Left hindlimb (tissue), 1 donor: Measurements from ENCODE around the gene LMF1.
A peak's percentile ranks its signal among the peaks of the same experiment; 100 is the strongest.

Source experiments
- DNase-seq: peaks from one replicate; pipeline ENCODE4 v3.0.0-alpha.2; 2018

Gene LMF1

DNA sequence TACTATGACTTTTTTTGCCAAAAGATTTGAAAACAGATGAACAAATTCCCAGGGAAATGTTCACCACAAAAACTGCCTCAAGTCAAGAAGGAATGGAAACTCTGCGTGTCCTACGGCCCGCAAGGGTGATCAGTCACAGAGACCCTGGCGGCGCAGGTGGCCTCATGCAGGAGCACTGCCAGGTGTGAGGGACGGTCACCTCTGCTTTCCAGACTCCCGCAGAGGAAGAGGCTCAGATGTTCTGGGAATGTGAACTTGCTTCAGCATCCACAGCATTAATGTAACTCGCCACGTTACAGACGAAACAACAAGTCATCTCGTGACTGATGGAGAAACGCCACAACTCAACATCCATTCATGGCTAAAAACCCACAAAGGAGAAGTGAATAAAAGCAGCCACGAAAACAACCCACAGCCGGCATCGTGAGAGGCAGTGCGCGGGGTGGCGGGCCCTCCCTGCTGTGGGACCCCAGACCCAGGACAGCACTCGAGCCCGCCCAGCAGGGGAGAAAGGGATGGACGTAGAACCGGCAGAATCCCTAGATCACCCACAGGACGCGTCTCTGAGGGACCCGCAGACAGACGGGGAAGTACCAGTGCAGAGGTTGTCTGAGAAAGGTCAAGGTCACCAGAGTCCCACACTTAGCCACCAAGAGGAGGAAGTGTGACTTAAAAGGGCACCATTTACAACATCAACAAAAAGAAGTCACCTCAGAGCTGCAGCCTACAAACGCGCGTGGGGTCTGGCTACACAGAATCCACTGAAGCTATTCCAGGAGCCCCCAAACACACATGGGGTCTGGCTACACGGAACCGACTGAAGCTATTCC, 93.3 kb downstream of the LMF1 start:
- DNase-seq = peak; percentile 13

- peak; percentile 25 for DNase-seq
Measured at GRCh38 chr16:876523-877241, 94.1 kb downstream of the LMF1 start.

DNA sequence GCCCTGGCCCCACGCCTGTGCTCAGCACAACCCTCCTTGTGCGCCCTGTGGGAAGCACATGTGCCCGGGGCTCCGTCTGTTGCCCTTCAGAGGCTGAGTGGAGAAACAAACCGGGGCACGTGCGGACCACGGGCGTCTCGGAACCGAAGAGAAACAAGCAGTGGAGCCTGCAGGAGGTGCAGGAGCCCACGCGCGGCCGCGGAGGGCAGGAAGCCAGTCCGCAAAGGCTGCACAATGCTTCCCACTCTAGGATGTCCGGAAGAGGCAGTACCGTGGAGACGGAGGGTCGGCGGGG, 94.8 kb downstream of the LMF1 start:
- peak; percentile 14 for DNase-seq

DNA sequence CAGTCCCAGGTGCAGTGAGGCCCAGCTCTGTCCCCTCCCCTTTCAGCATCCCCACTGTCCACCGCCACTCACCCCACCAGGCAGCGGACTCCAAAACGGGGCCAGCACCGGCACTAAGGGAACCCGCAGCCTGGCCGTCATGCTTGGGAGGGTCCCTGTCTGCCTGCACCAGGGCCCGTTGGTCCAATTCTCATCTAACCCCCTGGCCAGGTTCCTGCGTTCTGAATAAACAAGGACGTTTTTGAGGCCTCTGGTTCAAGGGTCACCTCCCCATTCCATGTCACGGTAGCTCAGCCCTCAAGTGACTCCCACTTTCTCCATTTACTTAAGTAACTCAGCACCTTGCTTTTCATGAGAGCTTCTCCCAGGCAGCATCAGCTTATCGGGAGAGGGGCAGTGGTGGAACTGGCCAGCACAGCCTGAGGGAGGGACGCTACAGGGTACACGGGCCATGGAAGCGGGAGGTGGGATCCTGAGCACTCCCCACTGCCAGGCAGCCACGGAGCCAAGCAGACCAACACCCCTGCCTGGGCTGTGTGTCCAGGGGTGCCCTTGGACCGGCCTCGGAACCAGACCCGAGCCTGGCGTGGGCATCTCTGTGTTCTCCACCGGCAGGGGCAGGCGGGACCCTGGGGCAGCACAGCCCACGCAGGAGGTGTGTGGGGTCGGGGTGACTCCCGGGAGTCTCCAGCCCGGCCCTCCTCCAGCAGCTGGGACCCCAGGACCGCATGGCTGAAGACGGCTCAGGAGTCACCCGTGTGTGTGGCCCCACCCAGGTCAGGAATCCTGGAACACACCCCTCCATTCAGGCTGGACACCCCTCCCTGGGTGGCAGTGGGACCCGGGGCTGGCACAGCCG, 95.4 kb downstream of the LMF1 start:
- DNase-seq = peak; percentile 18

DNA sequence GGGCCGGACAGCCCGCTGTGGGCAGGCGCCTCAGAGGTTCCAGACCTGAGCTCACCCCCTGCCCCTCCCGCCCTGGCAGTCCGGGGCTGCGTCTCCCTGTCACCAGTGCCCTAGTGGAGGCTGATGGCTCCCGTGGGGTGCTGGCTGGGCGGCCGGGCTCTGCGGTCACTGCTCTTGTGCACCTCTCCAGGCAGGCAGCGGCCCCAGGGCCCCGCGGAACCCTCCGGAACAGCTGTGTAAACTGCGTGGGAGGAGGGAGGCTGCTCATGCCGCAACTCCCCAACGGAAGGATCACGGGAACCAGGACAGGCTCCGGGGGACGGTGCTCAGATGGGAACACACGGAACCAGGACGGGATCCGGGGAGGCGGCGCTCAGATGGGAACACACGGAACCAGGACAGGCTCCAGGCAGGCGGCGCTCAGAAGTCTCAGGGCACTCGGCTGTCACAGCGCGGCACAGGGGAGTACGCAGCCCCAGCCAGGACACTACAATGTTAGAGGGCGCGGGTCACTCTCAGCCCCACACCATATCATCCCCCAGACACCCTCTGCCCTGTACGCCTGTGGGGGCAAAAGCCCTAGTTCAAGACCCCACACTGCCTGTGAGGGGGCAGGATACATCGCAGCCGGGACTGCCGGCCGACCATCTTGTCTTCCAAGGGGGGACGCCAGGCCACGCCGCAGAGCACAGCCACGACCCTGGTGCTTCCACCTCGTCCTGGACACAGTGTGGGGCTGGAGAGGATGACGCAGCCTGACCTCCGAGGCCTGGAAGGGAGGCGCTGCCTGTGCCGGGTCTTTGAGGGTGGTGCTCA, 96.2 kb downstream of the LMF1 start:
- DNase-seq = peak; percentile 11

DNA sequence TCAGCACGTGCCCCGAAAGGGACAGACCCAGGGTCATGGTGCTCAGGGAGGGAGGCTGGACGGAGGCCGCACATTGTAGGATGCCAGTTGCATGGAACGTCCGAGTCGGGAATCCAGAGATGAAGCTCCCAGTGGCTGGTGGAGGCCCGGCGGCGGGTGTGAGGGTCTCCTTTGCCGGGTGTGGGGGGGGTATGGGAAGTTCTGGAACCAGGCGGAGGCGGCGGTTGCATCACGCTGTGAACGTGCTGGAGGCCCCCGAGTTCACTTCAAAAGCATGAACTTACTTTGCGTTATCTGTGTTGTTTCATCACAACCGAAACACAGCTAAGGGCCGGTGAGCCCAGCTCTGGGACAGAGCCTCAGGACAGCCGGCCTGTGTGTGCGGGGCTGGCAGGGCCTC, 96.9 kb downstream of the LMF1 start:
- no peak for DNase-seq

GRCh38 chr16:873243-873661, 97.5 kb downstream of the LMF1 start:
- peak; percentile 29 for DNase-seq

- DNase-seq = peak; percentile 24
Measured at GRCh38 chr16:872436-873242, 98.1 kb downstream of the LMF1 start.

- DNase-seq = peak; percentile 26
Measured at GRCh38 chr16:871562-872345, 99.0 kb downstream of the LMF1 start.

DNA sequence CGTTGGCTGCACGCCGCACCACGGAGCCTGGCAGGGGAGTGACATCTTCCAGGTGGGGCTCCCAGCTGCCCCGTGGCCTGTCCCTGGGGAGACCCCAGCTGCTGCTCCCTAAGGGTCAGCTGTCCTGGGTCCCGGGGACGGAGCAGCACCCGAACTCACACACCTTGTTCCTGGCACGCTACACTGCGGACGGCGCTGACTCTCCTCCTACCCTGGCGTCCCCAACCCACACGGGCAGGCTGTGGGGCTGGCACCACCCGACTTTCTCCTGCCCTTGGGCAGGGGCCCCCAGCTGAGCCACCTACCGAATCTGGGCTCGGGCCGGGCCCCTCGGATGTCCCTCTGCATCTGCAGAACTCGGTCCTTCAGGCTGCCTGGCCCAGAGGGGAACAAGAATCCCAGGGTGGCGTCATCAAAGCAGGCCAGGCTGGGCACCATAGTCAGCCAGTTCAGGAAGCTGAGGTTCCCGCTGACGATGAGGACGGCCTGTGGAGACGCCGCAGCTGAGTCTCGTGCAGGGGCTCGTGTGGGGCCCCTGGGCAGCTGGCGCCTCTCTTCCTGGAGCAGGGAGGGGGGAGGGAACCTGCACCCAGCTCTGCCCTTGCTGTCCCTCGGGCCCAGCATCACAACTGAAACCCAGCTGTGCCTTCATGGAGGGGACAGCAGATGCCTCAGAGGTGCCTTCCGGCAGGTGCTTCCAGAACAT, 99.8 kb downstream of the LMF1 start:
- peak; percentile 26 for DNase-seq

GRCh38 chr16:869823-870641, 100.8 kb downstream of the LMF1 start:
- peak; percentile 22 for DNase-seq

DNA sequence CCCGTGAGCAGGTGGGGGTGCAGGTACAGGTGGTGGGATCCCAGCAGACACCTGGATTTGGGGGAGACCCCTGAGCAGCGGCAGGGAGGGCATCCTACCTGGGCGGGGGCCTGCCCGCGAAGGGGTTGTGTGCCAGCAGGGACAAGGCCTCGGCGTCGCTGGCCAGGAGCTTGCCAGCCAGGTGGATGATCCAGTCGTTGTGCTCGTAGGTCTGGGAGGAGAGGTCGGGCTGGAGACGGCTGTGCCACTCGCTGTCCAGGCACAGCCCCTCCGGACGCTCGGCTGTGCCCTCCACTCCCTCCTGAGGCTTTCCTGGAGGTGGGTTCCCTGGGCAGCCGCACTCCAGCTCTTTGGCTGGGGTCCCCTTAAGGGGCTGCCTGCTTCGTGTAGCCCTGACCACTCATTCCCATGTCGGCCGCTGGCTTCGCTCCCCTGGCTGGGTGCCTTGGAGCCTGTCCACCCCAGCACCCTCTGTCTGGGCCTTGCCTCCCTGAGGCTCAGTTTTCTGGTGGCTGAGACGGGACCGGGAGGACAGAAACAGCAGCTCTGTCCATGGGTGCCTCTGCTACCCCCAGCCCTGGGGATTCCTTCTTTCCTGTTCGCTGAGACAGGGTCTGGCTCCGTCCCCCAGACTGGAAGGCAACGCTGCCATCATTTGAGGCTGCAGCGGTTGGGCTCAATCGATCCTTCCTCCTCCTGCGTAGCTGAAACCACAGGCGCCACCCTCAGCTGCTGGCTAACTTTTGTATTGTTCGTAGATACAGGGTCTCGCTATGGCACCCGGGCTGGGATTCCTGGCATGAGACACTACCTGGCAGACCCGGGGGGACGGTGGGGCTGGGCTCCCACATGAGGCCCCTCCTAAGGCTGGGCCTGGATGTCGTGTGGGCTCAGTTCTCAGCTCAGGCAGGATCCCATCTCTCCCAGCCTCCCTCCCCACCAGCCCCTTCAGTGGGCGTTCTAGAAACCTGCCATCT, 101.7 kb downstream of the LMF1 start:
- peak; percentile 12 for DNase-seq

DNA sequence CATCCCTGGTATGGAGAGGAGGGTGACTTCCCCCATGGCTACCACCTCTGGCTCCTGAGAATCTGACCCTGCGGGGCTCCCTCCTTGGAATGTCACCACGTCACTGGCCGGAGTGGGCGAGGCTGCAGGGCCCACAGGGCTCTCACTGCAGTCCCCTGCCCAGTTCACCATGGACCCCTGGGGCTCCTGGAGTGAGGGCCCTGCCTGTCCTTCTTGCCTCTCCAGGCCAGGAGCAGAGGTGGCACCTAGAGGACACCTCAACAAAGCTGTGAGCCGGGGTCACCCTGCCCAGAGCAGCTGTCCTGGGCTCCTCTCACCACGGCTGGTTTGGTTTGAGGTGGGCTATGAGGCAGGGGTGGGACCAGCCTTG, 102.4 kb downstream of the LMF1 start:
- peak; percentile 20 for DNase-seq

DNA sequence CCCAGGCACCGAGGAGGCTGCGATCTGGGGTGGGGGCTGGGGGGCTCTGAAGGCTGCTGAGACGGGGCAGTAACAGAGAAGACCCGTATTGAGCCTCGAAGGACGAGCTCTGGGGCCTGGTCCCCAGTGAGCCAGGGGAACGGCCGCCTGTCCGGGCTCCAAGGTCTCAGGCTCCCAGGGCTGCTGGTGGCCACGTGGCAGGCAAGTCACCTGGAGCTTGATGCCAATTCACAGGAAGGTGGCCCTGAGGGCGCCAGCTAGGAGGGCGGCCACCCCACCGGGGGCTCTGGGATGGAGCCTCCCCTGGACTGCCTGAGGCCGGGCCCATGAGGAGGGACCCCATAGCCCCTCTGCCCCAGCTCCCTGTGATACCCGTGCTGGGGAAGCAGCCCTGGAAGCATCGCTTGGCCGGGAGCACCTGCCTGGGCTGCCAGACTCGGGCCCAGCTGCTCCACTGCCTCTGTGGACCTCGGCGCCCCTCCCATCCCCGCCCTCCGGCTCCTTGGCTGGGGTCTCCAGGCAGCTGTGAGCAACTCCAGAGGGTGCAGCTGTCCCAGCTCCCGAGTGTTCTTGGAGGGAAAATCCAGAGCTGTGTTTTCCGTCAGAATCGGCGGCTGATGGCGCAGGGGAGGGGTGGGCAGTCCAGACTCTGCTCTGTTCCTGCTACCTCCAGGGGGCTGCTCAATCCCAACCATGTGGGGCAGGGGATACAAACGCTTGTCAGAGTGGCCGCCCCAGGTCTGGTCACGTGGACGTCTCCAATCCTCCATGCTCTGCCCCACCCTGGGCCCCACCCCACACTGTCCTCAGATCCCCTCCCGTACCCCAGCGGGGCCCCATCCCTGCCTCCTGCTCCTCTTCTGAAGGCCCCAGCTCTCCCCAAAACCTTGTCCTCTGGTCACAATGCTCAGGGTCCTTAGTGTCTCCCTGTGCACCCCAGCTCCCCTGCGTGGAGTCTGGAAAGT, 103.1 kb downstream of the LMF1 start:
- peak; percentile 77 for DNase-seq

DNA sequence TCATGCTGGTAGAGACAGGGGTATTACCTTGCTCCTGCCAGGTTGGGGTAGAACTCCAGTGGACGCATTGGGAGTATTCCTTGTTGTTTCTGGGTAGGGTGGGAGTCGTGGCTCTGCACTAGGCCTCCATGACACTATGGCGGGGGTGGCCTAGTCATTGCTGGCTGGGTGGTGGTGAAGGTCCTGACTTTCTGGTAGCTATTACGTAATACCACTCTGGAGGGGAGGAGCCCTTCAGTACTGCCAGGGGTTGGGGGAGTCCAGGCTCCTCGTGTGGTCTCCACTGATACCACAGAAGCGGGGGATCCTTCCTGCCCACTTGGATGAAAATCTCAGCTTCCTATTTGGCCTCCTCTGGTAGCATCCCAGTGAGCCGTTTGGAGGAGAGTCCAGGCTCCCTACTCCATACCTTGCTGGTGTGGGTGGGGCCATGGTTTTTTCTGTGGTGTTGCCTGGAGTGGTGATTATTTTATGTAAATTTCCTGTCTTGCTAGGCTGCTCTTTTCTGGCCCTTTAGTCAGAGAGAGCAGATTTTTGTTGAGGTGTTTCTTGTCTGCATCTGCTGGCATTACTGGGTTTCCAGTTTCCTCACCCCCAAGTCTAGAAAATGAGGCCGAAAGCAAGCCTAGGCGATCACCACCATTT, 104.4 kb downstream of the LMF1 start:
- DNase-seq = no peak

GRCh38 chr16:865026-865425, 105.8 kb downstream of the LMF1 start:
- DNase-seq = no peak
